GM21786 (cell line): ENCODE measurements around the gene CTNNAL1.
"Not testable (repeated sequence)": the region's sequence is repeated elsewhere in the genome, so short reads cannot be mapped to it uniquely, and the experiment has no call there.

Source experiments
- ATAC-seq: cut with Tn5 transposase; IDR thresholded peaks from one replicate; pipeline ENCODE4 v1.9.1; 2021; ENCODE audit not compliant: unreplicated experiment

Gene CTNNAL1

DNA sequence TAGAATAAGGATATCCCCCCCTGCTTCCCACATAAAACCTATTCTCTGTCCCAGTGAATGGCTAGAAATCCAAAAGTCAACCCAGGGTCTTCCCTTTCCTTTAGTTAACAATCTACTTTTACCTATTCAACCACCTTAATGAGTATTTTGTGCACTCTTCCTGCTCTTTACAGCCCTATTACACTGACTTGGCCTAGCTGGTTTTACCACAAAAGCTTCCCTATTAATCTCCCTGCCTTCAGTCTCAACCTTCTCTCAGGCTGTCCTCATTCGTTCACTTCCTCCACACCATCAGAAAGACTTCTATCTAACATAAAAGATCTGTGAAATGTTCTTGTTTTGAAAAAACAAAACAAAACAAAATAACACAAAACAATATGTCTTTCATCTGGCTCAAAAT, 16.2 kb downstream of the CTNNAL1 start:
- ATAC-seq: no peak

DNA sequence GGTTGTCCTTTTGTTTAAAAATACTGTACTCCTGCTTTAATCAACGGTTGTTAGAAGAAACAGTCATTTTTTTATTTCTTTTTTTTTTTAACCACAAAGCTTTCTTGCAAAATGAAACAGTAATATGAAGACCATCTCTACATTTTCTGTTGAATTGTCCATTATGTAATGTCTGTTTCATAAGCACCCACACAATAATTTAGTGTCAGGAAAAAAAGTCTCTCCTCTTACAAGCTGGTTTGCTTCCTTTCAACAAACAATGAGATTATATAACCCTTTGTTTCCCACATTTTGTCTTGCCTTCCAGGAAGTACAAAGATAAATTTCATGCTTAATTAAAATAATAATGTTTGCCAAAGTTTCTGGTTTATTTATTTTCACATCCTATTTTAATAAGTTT, 16.7 kb downstream of the CTNNAL1 start:
- no peak for ATAC-seq

DNA sequence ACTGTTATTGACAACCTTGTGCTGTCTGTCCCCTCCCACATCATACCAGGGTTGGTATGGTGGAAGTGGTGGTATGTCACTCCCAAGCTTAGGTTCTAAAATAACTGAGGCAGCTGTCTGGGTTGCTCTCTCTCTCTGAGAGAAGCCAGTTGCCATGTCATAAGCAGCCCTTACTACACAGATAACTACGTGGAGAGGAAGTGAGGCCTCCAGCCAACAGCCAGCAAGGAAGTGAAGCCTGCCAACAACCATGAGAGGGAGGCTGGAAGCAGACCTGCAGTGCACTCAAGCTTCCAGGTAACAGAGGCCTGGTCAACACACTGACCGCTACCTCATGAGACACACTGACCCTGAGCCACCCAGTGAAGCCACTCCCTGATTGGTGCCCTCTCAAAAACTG, 18.6 kb downstream of the CTNNAL1 start:
- ATAC-seq: peak; percentile 85

DNA sequence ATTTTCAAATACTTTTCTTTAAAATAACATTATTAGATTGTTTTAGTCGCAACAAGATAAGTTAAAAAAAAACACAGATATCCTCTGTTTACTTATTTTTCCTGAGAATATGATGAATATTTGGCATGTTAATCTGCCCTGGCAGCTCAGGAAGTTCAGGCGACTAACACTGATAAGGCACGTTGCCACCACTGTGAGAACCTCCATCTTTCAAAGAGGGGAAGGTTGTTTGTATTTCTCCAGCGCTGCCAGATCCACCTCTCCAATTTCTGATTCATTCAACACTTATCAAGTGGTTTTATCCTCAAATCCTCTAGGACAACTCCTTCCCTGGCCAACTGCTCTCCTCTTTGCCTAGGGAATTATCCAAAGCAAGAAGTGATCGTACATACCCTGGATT, 21.8 kb downstream of the CTNNAL1 start:
- no peak for ATAC-seq

DNA sequence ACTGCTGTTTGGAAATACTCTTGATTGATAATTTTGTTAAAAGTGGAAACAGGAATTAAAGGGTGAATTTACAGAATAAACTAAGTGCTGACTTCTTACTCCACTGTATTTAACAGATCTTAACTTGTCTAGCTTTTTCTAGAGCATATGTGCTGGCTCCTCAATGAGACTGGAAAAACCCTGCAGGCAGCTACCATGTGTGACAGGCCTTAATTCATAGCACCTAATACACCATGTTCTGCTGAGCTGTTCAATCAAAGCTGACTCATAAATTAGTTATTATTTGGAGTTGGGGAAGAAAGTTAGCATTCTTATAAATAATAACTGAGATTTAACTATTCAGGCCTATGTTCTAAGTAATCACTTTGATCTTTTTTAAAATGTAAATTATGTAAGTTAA, 29.4 kb downstream of the CTNNAL1 start:
- ATAC-seq: no peak

DNA sequence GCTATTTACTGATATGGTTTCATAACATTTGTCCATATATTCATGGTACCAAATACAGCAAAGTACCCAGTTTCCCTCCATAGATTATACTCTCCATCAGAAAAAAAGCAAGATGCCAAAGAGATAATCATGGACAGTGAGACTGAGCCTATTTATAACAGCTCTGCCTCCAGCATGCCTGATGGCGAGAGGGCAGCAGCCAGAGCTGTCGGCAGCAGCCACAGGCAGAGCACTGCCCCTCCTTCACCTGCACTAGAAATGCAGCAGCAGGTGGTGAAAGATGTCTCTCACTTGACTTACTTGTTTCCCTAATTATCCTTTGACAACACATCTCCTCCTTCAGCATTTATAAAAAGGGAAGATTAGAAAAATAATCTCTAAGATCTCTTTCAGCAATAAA, 32.4 kb downstream of the CTNNAL1 start:
- no peak for ATAC-seq

DNA sequence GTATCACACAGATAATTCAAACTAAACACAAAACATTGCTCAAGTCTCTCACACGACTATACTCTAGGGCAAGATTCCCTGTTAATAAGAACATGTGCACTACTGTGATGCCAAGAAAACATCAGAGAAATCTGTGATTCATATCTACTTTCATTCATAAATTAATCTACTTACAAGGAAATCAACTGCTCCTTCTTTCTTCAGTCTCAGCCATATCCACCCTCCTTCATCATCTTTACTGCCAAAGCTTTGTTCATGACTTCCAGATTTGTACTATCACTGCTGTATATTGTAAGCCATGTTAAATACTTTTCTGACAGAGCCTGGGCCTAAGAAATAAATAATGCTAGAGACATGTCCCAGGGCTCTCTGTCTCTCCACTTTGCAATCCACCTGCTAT, 35.1 kb downstream of the CTNNAL1 start:
- no peak for ATAC-seq

DNA sequence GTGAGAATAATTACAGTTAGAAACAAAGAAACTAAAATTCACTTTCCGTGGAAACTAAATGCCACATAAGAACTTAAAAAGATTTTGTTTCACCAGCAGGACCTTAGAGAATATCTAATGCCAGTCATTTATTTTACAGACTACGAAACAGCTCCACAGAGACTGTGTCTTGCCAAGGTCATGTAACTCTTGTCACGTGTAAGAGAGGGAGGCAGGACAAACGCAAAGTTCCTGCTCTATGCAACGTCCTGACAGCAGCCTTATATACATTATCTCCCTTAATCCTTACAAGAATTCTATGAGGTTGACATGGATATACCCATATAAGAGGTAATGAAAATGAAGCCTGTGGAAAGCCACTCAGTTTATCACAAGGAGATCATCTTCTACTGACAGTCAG, 39.4 kb downstream of the CTNNAL1 start:
- no peak for ATAC-seq

DNA sequence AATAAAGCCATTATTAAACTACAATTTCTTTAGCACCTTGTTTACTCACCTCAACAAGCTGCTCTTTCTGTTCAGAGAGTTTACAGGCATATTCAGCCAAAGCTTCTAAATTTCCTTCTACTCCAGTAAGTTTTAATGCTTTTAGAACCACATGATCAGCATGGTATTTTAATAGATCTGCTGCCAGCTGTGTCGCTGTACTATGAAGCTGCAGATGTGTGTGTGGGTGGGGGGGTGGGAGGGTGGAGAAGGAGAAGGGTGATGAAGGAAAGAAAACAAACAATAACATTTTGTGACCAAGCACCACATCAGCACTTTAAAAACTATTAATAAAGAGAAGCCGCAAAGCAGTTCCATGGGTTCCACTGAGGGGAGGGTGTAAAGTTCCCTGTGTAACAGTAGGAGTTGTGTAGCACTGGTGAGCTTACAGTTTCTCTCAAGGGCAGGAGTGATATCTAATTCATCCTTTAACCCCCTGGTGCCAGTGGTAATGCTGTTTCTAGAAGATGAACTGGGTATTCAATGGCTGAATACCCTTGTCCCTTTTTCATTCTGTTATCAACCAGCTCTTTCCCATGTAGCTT, 40.6 kb downstream of the CTNNAL1 start:
- ATAC-seq: no peak

DNA sequence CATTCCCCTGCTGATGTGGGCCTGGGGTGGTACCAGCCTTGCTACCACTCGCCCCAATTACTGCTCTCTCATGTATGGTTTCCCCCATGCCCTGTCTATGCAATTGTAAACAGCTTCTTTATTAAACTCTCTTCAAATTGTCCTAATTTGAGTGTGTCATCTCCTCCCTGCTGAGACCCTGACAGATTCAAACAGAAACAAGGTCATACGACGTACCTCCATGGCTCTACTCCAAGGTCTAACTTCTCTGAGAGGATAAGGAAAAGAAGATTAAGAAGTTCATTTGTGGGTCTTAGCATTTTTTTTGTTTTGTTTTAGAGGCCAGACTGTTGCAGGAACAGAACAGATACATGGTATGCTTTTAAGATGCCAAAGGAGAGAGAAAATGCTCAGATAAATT, 41.1 kb downstream of the CTNNAL1 start:
- ATAC-seq: no peak

DNA sequence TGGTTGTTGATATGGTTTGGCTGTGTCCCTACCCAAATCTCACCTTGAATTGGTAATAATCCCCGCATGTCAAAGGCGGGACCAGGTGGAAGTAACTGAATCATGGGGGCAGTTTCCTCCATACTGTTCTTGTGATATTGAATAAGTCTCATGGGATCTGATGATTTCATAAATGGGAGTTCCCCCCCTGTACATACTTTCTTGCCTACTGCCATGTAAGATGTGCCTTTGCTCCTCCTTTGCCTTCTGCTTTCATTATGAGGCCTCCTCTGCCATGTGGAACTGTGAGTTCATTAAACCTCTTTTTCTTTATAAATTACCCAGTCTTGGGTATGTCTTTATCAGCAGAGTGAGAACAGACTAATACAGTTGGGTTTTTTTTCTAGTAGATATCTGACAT, 41.9 kb downstream of the CTNNAL1 start:
- not testable (repeated sequence) for ATAC-seq

DNA sequence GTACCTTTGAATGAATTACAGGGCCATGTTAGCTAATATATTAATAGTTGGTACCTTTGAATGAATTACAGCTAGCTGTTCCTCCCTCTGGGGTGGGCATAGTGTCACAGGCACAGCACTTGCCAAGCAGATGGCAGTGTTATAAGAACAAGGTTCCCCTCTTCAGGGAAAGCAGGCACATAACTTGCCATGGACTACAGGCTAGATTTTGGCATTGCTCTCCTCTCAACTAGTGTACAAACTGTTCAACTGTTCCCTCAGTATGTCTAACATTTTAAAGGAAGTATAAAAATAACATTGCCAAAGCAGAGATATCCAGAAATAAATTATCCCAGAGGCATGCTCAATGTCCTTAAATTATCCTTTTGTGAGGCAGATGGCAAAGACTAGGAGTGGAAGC, 45.4 kb downstream of the CTNNAL1 start:
- ATAC-seq: no peak

DNA sequence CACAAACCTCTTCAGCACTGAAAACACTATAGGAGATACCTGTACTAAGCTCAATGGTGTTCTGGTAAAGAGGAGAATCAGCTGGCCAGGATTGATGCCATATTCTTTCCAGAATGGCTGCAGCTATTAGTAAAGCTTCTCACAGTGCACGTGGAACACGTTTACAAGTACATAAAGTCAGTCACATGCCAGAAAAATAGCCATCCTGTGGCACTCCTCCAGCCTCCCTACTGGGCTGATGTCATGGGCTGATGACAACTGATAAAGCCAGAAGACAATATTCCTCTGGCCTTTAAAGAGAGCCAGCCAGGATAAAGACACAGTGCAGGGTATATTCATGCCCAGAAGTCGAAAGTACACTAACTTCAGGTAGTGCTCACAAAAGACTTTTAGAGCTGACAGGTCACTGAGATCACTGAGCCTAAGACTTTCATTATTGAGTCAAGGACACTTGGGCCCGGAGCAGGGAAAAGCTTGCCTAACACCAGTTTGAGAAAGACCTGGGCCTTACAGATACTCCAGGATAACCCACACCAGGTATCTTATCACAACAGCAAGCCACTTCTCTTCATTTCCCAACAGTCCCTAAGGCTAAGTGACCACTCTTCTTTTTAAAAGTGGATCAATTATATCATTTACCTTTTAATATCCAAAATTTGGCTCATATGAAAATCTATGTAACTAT, 49.7 kb downstream of the CTNNAL1 start:
- ATAC-seq: no peak

DNA sequence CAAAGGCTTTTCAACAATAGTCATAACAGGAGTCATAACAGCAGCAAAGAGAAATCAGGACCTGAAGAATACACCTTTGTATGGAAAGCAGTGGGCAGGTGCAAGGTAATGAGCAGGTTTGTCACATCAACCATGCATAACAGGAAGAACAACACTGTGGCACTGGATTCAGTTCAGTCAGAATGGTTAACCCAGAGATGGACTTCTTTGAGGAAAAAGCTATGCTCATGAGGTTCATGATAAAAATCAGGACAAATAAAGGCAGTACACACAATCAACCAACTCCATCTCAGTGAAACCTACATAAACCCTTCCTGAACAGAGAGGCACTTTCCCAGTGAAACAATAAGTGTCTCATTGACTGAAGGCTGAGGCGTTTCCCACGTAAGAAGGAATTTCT, 52.1 kb downstream of the CTNNAL1 start:
- no peak for ATAC-seq

DNA sequence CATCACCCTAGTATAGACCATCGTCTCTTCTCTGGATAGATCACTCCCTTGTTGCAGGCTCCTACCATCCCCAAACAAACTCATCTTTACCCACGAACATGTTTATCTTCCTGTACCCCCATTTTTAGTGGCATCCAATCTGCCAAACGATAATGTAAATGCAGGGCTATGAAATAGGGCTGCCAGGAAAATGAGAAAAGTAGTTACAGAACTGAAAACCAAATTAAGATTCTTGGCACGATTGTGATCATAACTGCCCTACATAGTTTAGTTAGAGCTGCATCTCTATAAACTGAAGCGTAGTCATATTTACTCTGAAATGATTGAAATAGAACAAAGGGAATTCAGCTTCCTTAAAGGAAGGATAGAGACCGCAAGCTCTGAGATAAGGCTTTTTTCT, 53.0 kb downstream of the CTNNAL1 start:
- no peak for ATAC-seq

DNA sequence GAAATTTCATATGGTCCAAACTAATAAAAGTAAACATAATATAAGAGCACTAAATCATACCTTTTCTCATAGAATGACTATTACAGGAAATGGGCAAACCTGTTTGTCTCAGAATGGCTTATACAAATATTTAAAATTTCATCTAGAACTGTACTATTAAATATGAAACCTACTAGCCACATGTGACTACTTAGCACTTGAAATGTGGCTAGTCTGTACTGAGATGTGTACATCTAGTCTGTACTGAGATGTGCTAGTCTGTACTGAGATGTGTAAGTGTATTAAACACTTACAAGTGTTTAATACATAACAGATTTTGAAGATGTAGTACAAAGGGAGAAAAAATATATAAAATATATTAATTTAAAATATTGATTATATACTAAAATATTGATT, 56.7 kb downstream of the CTNNAL1 start:
- no peak for ATAC-seq

DNA sequence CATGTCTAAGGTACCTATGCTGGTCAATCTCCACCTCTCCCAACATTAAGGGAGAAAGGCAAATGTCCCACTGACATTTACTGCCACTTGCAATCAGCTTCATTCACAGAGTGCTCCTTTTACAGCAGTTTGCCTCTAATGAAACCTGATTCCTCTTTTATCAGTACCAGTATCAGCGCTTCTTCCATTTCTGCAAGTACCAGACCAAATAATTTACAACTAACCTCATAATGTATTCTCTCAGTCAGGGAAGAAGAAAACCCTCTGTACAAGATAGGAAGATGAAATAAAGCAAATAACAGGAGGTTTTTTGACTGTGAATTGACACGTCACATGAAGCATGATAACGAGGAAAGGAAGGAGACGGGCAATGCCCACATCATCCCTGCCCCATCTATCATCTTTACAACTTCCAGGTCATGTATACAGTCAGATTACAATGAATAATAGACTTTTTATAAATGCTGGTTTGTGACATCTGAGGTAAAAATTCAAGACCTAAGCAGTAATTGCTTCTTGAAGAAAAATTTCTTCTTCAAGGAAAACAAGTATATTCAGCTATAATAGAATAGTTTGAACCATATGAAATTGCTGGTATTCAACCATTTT, 57.2 kb downstream of the CTNNAL1 start:
- ATAC-seq: no peak

DNA sequence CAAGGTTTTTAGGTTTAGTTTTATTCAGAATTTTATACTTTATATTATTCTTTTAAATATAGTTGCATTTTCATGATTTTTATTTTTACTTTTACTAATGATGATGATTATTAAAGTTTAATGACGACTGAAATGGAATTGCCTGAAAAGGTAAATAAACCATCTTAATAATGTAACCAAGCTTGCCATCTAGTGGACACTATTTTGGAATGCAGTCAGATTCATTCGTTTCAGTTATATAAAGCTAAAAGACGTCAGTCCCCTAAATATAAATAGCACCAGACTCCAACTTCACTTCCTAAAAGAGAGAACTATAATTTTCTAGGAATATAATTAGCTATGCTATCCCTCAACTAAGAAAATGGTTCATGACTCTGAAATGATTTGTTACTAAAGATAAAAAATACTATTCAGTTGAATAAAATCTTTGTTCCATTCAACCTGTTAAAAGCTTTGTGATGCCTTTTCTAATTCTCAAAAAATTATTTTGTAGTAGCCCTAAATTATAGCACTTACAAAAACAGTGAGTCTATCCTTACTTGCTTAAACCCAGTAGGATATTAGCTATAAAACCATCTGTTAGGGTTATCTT, 59.2 kb downstream of the CTNNAL1 start:
- ATAC-seq: no peak

DNA sequence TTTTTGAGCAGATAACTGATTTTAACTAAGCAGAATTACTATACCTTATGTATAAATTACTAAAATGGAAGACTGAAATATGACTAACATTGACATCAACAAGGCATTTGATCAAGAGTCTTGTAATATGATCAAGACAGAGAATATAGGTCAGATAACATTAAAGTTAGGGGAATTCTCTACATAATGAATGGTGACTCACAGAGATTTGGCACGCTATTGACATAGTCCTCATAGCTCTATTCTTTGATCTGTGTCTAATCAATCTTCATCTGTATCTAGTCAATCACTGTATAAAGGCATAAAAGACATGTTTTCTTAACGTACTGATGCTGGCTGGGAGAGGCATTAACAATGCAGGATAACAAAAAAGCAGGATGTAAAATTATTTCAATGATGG, 61.7 kb downstream of the CTNNAL1 start:
- ATAC-seq: no peak

DNA sequence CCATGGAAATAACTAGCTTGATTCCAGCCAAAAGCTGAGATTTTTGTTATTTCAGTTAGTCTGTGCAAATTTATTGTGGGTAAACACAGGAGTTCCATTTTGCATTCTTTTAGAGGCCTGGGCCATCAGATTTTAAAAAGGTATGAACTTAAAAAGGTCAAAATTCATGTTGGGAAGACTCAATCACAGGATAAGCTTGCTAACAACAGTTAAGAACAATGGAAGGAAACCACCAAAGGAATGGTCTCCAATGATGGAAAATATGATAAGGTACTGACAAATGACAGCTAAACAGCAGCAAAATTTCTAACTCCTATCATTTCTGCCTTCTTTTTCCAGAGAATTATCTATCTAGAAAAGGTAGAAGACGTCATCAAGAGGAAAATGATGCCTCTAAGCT, 63.1 kb downstream of the CTNNAL1 start:
- ATAC-seq: no peak

DNA sequence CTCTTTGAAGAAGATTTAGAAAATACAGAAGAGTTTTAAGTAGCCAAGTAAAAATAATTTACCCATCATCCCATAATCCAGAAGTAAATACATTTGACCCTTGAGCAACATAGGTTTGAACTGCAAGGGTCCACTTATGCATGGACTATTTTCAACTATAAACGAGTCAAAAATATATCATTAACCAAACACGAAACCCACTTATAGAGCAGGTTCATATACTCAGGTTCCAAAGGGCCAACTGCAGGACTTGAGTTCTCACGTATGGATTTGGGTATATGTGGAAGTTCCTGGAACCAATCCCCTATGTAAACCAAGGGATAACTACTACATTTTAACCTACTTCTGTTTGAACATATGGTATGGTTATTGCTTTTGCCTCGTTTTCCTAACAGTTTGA, 73.3 kb downstream of the CTNNAL1 start:
- no peak for ATAC-seq

DNA sequence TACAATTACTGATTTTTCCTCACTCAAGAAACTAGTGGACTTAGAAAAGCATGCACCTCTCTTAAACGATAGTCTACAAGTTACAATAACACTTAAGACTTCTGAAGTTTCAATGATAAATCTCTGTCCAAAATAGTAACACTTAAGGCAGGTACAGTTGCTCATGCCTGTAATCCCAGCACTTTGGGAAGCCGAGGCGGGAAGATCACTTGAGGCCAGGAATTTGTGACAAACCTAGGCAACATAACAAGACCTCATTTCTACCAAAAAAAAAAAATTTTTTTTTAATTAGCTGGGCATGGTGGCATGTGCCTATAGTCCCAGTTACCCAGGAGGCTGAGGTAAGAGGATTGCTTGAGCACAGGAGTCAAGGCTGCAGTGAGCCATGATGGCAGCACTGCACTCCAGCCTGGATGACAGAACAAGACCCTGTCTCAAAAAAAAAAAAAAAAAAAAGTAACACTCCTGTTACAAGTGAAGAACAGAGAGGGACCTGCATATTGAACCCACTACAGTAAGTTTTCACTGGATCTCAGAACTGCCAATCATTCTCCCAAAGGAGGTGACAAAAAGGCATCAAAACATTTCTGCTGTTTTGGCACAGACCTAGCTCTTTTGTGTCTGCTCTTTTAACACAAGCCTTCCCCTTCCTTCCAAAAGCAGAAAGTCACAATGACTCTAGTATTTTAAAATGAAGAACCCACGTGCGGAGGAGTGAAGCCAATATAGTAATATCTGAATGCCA, 75.6 kb downstream of the CTNNAL1 start:
- no peak for ATAC-seq
